GM23338 (cell line): Measurements from ENCODE around the gene CACNA1C. TPM values are rescaled to one million over a fixed set of nuclear protein-coding genes. Genes with fewer than 3 reads are reported as not detected.

Source experiments
- ATAC-seq: fragments of 200-7000 bp; cut with Tn5 transposase; 3 replicates; pipeline ENCODE4 v1.9.1; 2020
- DNase-seq: peaks from one replicate; pipeline ENCODE4 v3.0.0-alpha.2; 2015; ENCODE audit warnings: low spot score
- H2AFZ ChIP-seq: fragments of 200-600 bp; sonication (generic); 2 replicates; pipeline ENCODE4 v1.8.0; 2016; ENCODE audit warnings: antibody characterized with exemption, mild to moderate bottlenecking, moderate library complexity
- H3F3A ChIP-seq: fragments of 200-600 bp; sonication (generic); replicated peaks from 2 replicates; pipeline ENCODE4 v1.8.0; 2017; ENCODE audit warnings: antibody characterized with exemption, mixed run types, low read depth
- H3K27ac ChIP-seq: fragments of 200-600 bp; sonication (generic); 2 replicates; pipeline ENCODE4 v1.6.1; 2016; ENCODE audit warnings: low read depth
- H3K27me3 ChIP-seq: fragments of 200-600 bp; sonication (generic); 2 replicates; pipeline ENCODE4 v1.8.0; 2016; ENCODE audit warnings: mild to moderate bottlenecking, mixed run types, moderate library complexity; ENCODE audit not compliant: insufficient read depth
- H3K36me3 ChIP-seq: fragments of 200-600 bp; sonication (generic); 2 replicates; pipeline ENCODE4 v1.8.0; 2016; ENCODE audit warnings: mild to moderate bottlenecking; ENCODE audit not compliant: insufficient read depth
- H3K4me1 ChIP-seq: fragments of 200-600 bp; sonication (generic); 2 replicates; pipeline ENCODE4 v1.8.0; 2016; ENCODE audit warnings: mild to moderate bottlenecking, moderate library complexity; ENCODE audit not compliant: insufficient read depth
- H3K4me2 ChIP-seq: fragments of 200-600 bp; sonication (generic); 2 replicates; pipeline ENCODE4 v1.7.1; 2017; ENCODE audit warnings: mixed run types
- H3K4me3 ChIP-seq: fragments of 200-600 bp; sonication (generic); 2 replicates; pipeline ENCODE4 v1.6.1; 2016; ENCODE audit warnings: mixed run types
- H3K79me2 ChIP-seq: fragments of 200-600 bp; sonication (generic); replicated peaks from 2 replicates; pipeline ENCODE4 v1.8.0; 2017; ENCODE audit warnings: mild to moderate bottlenecking; ENCODE audit not compliant: insufficient read depth
- H3K9me2 ChIP-seq: fragments of 200-600 bp; sonication (generic); 2 replicates; pipeline ENCODE4 v1.8.0; 2017; ENCODE audit not compliant: insufficient read depth
- H4K20me1 ChIP-seq: fragments of 200-600 bp; sonication (generic); replicated peaks from 2 replicates; pipeline ENCODE4 v1.8.0; 2017; ENCODE audit warnings: mild to moderate bottlenecking; ENCODE audit not compliant: insufficient read depth
- H3K27ac Mint-ChIP-seq: 2 replicates; pipeline ENCODE4 v1.8.0; 2020; ENCODE audit warnings: inconsistent platforms, mild to moderate bottlenecking, moderate library complexity, mixed read lengths
- H3K27me3 Mint-ChIP-seq: 3 replicates; pipeline ENCODE4 v1.8.0; 2022; ENCODE audit warnings: low read depth, mild to moderate bottlenecking, moderate library complexity, mixed read lengths, inconsistent platforms; ENCODE audit not compliant: insufficient read depth, poor library complexity
- H3K36me3 Mint-ChIP-seq: 3 replicates; pipeline ENCODE4 v1.8.0; 2021; ENCODE audit warnings: low read depth, mild to moderate bottlenecking, inconsistent platforms, moderate library complexity, mixed read lengths
- H3K4me1 Mint-ChIP-seq: 3 replicates; pipeline ENCODE4 v1.8.0; 2020; ENCODE audit warnings: mild to moderate bottlenecking, inconsistent platforms, mixed read lengths
- H3K4me3 Mint-ChIP-seq: 3 replicates; pipeline ENCODE4 v1.8.0; 2021; ENCODE audit warnings: moderate library complexity, mild to moderate bottlenecking, inconsistent platforms, mixed read lengths
- H3K9me3 Mint-ChIP-seq: 3 replicates; pipeline ENCODE4 v1.8.0; 2020; ENCODE audit warnings: moderate library complexity, mild to moderate bottlenecking, inconsistent platforms, mixed read lengths
- CREB1 ChIP-seq: fragments of 250-450 bp; sonication (Bioruptor Pico); IDR thresholded peaks from 2 replicates; pipeline ENCODE4 v1.5.0; 2020; ENCODE audit warnings: low read depth, mild to moderate bottlenecking, moderate library complexity
- CTCF ChIP-seq, 2 experiments: fragments of 200-600 bp in 1 of 2; sonication (generic) in 1 of 2; conservative IDR thresholded peaks; 2 replicates each; pipeline versions ENCODE4 v1.5.1 to v1.6.1; 2016 to 2017; ENCODE audit warnings: antibody characterized with exemption in 2 of 2, low read depth in 2 of 2, mild to moderate bottlenecking in 2 of 2, moderate library complexity in 1 of 2
- EZH2 ChIP-seq: fragments of 200-600 bp; sonication (generic); IDR thresholded peaks from one replicate; pipeline ENCODE4 v1.8.0; 2017; ENCODE audit warnings: antibody characterized with exemption, mild to moderate bottlenecking, low read depth; ENCODE audit not compliant: unreplicated experiment
- EZH2phosphoT487 ChIP-seq: fragments of 200-600 bp; sonication (generic); IDR thresholded peaks from one replicate; pipeline ENCODE4 v1.8.1; 2018; ENCODE audit warnings: antibody characterized with exemption; ENCODE audit not compliant: unreplicated experiment
- JUNB ChIP-seq: IDR thresholded peaks from one replicate; pipeline ENCODE4 v1.6.1; 2016; ENCODE audit warnings: antibody characterized with exemption; ENCODE audit not compliant: unreplicated experiment
- NANOG ChIP-seq: IDR thresholded peaks from 2 replicates; pipeline ENCODE4 v1.6.1; 2016; ENCODE audit warnings: antibody characterized with exemption, borderline replicate concordance
- POLR2AphosphoS5 ChIP-seq: IDR thresholded peaks from 2 replicates; pipeline ENCODE4 v1.6.1; 2016; ENCODE audit warnings: antibody characterized with exemption, low read depth
- STAT1 ChIP-seq: IDR thresholded peaks from one replicate; pipeline ENCODE4 v1.6.1; 2016; ENCODE audit warnings: antibody characterized with exemption; ENCODE audit not compliant: unreplicated experiment
- ZNF114 ChIP-seq: fragments of 250-450 bp; sonication (Bioruptor Pico); IDR thresholded peaks from 2 replicates; pipeline ENCODE4 v1.5.0; 2020; ENCODE audit warnings: mild to moderate bottlenecking, moderate library complexity
- ZNF331 ChIP-seq: fragments of 250-450 bp; sonication (Bioruptor Pico); IDR thresholded peaks from 2 replicates; pipeline ENCODE4 v1.5.0; 2020; ENCODE audit warnings: low read depth, mild to moderate bottlenecking, moderate library complexity
- polyA plus RNA-seq: library from polyadenylated mRNA; unstranded; fragments of >200 nt; fragmentation: Nextera tagmentation; extraction: Ambion mirVana; gene quantifications from 2 replicates; pipeline ENCODE4 v1.2.1, GENCODE V29; 2016
- total RNA-seq: library from RNA; depleted of rRNA; stranded (reverse); fragments of >200 nt; shearing (Covaris generic); gene quantifications from 2 replicates; pipeline ENCODE4 v1.2.3, GENCODE V29; 2014
- TF ChIP-seq, protein P1 (sequence below): fragments of 250-450 bp; sonication (Bioruptor Pico); IDR thresholded peaks from 2 replicates; pipeline ENCODE4 v1.5.0; 2020; ENCODE audit warnings: mild to moderate bottlenecking, moderate library complexity
- TF ChIP-seq, protein P2 (sequence below): IDR thresholded peaks from one replicate; pipeline ENCODE4 v1.6.1; 2018; ENCODE audit warnings: antibody characterized with exemption; ENCODE audit not compliant: unreplicated experiment
- TF ChIP-seq, protein P3 (sequence below): IDR thresholded peaks from 2 replicates; pipeline ENCODE4 v1.6.1; 2016; ENCODE audit warnings: antibody characterized with exemption

CACNA1C gene
- total and polyA plus RNA-seq, 2 experiments from 2014 or later: 0.78 to 2.1 TPM

- no peaks in the 10 kb centered on the region for H3K36me3 ChIP-seq
- no peak overlapping the region for H3K4me3 ChIP-seq
- no peak for TF ChIP-seq STAT1
- TF ChIP-seq JUNB: no peak
- TF ChIP-seq, protein P1, sequence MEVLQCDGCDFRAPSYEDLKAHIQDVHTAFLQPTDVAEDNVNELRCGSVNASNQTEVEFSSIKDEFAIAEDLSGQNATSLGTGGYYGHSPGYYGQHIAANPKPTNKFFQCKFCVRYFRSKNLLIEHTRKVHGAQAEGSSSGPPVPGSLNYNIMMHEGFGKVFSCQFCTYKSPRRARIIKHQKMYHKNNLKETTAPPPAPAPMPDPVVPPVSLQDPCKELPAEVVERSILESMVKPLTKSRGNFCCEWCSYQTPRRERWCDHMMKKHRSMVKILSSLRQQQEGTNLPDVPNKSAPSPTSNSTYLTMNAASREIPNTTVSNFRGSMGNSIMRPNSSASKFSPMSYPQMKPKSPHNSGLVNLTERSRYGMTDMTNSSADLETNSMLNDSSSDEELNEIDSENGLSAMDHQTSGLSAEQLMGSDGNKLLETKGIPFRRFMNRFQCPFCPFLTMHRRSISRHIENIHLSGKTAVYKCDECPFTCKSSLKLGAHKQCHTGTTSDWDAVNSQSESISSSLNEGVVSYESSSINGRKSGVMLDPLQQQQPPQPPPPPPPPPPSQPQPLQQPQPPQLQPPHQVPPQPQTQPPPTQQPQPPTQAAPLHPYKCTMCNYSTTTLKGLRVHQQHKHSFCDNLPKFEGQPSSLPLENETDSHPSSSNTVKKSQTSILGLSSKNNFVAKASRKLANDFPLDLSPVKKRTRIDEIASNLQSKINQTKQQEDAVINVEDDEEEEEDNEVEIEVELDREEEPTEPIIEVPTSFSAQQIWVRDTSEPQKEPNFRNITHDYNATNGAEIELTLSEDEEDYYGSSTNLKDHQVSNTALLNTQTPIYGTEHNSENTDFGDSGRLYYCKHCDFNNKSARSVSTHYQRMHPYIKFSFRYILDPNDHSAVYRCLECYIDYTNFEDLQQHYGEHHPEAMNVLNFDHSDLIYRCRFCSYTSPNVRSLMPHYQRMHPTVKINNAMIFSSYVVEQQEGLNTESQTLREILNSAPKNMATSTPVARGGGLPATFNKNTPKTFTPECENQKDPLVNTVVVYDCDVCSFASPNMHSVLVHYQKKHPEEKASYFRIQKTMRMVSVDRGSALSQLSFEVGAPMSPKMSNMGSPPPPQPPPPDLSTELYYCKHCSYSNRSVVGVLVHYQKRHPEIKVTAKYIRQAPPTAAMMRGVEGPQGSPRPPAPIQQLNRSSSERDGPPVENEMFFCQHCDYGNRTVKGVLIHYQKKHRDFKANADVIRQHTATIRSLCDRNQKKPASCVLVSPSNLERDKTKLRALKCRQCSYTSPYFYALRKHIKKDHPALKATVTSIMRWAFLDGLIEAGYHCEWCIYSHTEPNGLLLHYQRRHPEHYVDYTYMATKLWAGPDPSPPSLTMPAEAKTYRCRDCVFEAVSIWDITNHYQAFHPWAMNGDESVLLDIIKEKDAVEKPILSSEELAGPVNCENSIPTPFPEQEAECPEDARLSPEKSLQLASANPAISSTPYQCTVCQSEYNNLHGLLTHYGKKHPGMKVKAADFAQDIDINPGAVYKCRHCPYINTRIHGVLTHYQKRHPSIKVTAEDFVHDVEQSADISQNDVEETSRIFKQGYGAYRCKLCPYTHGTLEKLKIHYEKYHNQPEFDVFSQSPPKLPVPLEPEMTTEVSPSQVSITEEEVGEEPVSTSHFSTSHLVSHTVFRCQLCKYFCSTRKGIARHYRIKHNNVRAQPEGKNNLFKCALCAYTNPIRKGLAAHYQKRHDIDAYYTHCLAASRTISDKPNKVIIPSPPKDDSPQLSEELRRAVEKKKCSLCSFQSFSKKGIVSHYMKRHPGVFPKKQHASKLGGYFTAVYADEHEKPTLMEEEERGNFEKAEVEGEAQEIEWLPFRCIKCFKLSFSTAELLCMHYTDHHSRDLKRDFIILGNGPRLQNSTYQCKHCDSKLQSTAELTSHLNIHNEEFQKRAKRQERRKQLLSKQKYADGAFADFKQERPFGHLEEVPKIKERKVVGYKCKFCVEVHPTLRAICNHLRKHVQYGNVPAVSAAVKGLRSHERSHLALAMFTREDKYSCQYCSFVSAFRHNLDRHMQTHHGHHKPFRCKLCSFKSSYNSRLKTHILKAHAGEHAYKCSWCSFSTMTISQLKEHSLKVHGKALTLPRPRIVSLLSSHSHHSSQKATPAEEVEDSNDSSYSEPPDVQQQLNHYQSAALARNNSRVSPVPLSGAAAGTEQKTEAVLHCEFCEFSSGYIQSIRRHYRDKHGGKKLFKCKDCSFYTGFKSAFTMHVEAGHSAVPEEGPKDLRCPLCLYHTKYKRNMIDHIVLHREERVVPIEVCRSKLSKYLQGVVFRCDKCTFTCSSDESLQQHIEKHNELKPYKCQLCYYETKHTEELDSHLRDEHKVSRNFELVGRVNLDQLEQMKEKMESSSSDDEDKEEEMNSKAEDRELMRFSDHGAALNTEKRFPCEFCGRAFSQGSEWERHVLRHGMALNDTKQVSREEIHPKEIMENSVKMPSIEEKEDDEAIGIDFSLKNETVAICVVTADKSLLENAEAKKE: no peak
- no peak for TF ChIP-seq EZH2
- TF ChIP-seq, protein P2, sequence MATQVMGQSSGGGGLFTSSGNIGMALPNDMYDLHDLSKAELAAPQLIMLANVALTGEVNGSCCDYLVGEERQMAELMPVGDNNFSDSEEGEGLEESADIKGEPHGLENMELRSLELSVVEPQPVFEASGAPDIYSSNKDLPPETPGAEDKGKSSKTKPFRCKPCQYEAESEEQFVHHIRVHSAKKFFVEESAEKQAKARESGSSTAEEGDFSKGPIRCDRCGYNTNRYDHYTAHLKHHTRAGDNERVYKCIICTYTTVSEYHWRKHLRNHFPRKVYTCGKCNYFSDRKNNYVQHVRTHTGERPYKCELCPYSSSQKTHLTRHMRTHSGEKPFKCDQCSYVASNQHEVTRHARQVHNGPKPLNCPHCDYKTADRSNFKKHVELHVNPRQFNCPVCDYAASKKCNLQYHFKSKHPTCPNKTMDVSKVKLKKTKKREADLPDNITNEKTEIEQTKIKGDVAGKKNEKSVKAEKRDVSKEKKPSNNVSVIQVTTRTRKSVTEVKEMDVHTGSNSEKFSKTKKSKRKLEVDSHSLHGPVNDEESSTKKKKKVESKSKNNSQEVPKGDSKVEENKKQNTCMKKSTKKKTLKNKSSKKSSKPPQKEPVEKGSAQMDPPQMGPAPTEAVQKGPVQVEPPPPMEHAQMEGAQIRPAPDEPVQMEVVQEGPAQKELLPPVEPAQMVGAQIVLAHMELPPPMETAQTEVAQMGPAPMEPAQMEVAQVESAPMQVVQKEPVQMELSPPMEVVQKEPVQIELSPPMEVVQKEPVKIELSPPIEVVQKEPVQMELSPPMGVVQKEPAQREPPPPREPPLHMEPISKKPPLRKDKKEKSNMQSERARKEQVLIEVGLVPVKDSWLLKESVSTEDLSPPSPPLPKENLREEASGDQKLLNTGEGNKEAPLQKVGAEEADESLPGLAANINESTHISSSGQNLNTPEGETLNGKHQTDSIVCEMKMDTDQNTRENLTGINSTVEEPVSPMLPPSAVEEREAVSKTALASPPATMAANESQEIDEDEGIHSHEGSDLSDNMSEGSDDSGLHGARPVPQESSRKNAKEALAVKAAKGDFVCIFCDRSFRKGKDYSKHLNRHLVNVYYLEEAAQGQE: no peak
- TF ChIP-seq EZH2phosphoT487: no peak
- no peak for TF ChIP-seq CTCF (conservative IDR thresholded peaks at IDR 0.05; ENCODE audit: low read depth in 2 of 2)
- no peak for TF ChIP-seq POLR2AphosphoS5
- no peak for TF ChIP-seq NANOG
- TF ChIP-seq, protein P3, sequence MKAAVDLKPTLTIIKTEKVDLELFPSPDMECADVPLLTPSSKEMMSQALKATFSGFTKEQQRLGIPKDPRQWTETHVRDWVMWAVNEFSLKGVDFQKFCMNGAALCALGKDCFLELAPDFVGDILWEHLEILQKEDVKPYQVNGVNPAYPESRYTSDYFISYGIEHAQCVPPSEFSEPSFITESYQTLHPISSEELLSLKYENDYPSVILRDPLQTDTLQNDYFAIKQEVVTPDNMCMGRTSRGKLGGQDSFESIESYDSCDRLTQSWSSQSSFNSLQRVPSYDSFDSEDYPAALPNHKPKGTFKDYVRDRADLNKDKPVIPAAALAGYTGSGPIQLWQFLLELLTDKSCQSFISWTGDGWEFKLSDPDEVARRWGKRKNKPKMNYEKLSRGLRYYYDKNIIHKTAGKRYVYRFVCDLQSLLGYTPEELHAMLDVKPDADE: no peak
- no peak for TF ChIP-seq ZNF114 (CRISPR knock-in tag)
- TF ChIP-seq CREB1 (CRISPR knock-in tag): no peak
- no peak for TF ChIP-seq ZNF331 (CRISPR knock-in tag)
- H3K27ac ChIP-seq: no peak overlapping the region
- H3K4me2 ChIP-seq: no peak overlapping the region
- H3K36me3 Mint-ChIP-seq: no peaks in the 10 kb centered on the region
- H4K20me1 ChIP-seq: no peaks in the 10 kb centered on the region
- H3K27ac Mint-ChIP-seq: no peak overlapping the region
- no peak overlapping the region for H3K4me3 Mint-ChIP-seq
- DNase-seq: no peak
- no peaks in the 10 kb centered on the region; the same call in 2 of the 3 replicates for H3K4me1 Mint-ChIP-seq
- H3K27me3 Mint-ChIP-seq: peaks cover 4% of the 10 kb centered on the region
- H3K79me2 ChIP-seq: no peaks in the 10 kb centered on the region
- no peaks in the 10 kb centered on the region for H3K9me2 ChIP-seq
- H3K27me3 ChIP-seq: no peaks in the 10 kb centered on the region
- ATAC-seq: no peak
- no peaks in the 10 kb centered on the region for H3F3A ChIP-seq
- H2AFZ ChIP-seq: no peak overlapping the region
- H3K4me1 ChIP-seq: no peaks in the 10 kb centered on the region
- no peaks in the 10 kb centered on the region; the same call in 2 of the 3 replicates for H3K9me3 Mint-ChIP-seq
Observed at GRCh38 chr12:2111826-2112225, 59.0 kb downstream of the CACNA1C start.
